HTERT RPE-1 (cell line): ENCODE data around the gene STX8.

Source experiments
- in situ Hi-C: fragments of 300-500 bp; cut with MboI; formaldehyde crosslinking; loops from 4 replicates; pipeline ENCODE4 v1.14.3; 2020; ENCODE audit warnings: low sequenced_read_pairs

The STX8 gene

GRCh38 chr17:9217151-9218056, 358.2 kb downstream of the STX8 start:
- in situ Hi-C loops = no loop called here

- in situ Hi-C loops = no loop called here
These were observed 360.2 kb downstream of the STX8 start for GRCh38 chr17:9215465-9215864.

DNA sequence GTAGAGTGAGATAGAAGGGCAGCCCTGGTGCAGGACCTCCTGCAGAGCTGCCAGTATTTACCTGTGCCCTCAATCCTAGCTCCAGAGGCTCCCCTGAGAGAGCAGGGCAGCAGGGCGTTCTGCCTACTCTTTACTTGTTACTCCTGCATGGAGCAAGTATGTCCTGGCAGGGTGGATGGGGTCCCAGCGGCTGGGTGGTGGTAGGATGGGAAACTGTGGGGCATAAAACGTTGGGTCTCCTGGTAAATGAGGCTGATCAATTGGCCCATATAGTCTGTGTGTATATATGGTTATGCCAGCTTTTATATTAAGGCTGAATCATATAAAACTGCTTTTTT, 362.3 kb downstream of the STX8 start:
- in situ Hi-C loops = no loop called here

GRCh38 chr17:9212376-9213302, 363.0 kb downstream of the STX8 start:
- in situ Hi-C loops = no loop called here

GRCh38 chr17:9211133-9211765, 364.4 kb downstream of the STX8 start:
- in situ Hi-C loops = no loop called here

GRCh38 chr17:9209781-9210370, 365.7 kb downstream of the STX8 start:
- in situ Hi-C loops = no loop called here

- in situ Hi-C loops = no loop called here
These were observed 366.3 kb downstream of the STX8 start for GRCh38 chr17:9209347-9209746.

DNA sequence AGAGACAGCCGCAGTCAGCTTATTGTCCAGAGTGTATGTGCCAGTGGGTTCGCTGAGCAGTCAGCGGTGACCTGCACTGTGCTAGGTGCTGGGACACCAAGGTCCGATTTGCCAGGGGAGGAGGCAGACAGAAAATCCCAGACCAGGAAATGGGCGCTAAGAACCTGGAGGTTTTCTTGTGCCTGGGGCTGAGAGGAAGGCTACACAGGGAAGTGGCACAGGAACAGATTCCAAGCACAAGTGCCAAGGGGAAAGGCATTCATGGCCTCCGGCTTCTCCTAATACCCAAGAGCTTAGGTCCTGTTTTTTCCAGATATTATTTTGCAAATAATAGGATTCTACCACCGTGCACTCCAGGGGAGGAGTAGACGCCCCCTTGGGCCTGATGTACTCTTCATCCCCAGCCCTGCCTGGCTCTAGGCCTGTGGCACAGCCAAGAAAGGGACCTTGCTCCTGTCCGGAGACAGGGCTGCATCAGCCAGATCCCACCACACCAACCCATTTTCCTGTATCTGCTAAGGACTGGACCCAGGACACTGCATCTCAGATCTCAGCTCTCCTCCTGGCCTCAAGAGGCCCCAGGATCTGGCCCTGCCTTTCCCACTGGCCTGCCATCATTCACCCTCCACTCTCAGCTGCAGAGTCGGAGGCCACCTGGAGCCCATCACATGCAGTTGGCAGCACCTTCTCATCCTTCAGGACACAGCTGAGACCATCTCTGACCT, 367.1 kb downstream of the STX8 start:
- in situ Hi-C loops = no loop called here

GRCh38 chr17:9206741-9207332, 368.8 kb downstream of the STX8 start:
- in situ Hi-C loops = no loop called here

DNA sequence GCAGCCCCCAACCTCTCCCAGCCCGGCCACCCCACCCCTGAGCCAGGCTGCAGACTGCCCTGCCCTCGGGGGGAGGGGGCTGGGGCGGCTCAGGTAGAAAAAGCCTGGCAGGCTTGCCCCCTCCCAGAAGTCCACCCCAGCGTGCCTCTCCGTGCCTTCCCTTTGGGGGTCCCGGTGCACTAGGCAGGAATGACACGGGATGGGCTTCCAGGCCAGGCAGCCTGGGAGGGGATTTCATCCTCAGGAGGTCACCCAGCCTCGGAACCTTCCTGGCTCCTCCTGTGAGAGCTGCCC, 369.3 kb downstream of the STX8 start:
- in situ Hi-C loops = no loop called here

GRCh38 chr17:9205520-9206409, 369.9 kb downstream of the STX8 start:
- in situ Hi-C loops = no loop called here

GRCh38 chr17:9204637-9205329, 370.8 kb downstream of the STX8 start:
- in situ Hi-C loops = no loop called here

DNA sequence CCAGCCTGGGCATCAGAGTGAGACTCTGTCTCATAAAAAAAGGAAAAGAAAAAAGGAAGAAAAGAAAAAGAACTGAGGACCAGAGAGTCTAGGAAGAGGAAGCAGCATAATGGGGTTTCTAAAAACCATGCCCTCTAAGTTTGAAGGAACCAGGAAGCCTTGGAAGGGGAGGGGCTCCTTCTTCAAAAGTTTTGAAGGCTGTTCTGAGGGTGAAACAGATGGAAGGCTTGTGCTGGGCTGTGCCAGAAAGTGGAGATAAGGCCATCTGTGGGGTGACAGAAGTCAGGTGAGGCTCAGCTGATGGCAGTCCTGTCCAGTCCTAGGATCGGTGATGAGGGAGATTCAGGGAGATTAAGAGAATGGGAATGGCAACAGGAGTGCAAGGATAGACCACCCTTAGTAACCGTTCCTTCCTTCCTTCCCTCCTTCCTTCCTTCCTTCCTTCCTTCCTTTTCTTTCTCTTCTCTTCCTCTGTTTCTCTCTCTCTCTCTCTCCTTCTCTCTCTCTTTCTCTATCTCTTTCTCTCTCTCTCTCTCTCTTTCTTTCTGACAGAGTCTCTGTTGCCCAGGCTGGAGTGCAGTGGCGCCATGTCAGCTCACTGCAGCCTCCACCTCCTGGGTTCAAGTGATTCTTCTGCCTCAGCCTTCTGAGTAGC, 371.7 kb downstream of the STX8 start:
- in situ Hi-C loops = no loop called here

DNA sequence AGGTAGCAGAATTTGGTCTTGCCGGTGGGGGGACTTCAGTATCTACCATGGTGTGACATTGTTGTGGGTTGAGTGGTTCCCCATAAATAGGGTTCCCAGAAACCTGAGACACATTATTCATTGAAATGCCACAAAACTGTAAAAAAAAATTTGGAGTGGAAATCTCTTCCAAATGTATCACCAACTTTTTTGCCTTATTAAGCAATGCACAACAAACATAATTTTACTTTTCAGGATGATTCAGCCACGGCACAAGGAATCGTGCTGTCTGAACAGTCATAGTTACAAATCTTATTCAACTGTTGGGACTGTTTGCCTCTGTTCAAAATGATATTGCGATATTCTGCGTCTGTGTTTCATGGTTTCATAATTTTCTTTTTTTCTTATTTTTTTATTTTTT, 373.1 kb downstream of the STX8 start:
- in situ Hi-C loops = no loop called here

DNA sequence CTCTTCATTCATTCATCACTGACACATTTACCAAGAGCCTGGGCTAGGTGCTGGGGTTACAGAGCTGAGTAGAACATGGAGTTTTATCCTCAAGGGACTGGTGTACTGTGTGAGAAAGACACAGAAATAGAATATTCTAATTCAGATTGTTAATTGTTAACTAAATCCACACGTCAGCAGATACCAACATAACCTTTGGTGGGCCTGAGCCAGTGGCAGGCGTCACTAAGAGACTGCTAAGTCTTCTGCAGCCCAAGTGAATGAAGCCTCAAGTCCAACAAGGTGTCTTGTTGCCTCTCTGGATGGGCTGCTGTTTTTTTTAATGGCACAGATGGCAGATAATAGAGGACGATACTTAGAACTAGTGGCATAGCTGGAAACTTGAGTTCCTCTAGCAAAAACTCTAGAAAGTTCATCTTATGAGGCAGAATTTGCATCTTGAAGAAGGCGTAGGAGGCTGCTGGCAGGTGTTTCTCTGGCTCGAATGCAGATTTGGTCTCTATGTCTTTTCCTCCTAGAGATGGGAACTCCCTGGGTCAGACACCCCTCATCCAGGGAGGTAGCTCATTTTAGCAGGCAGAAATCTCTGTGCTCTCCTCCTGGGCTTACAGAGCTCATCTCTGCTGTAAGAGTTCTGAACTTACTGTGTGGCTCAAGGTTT, 374.8 kb downstream of the STX8 start:
- in situ Hi-C loops = no loop called here
